IMR-90 (cell line): ENCODE measurements around the gene RPL26. TPM values are rescaled to one million over a fixed set of nuclear protein-coding genes. Genes with fewer than 3 reads are reported as not detected.

Experiments
- ATAC-seq: fragments of 200-7000 bp; cut with Tn5 transposase; 2 replicates; pipeline ENCODE4 v1.9.1; 2020; ENCODE audit warnings: low read depth, mild to moderate bottlenecking, moderate library complexity
- BruUV-seq: library from RNA; stranded (reverse); fragments of 400-500 nt; replicated peaks from 2 replicates; lab custom pipeline; 2021; lab: Mats Ljungman, UMichigan
- CTCF ChIA-PET: fragments of 300-600 bp; formaldehyde crosslinking; extraction: SDS; loops from one replicate; lab custom pipeline; 2021; ENCODE audit warnings: antibody characterized with exemption; lab: Yijun Ruan, JAX
- POLR2A ChIA-PET: fragments of 300-600 bp; sonication (Branson Sonifier 250); formaldehyde crosslinking; loops from one replicate; lab custom pipeline; 2022; ENCODE audit warnings: antibody characterized with exemption; ENCODE audit not compliant: unreplicated experiment; lab: Charles Lee
- DNase-seq: peaks from one replicate; pipeline ENCODE4 v3.0.0; 2013
- H2AFZ ChIP-seq: replicated peaks from 2 replicates; pipeline ENCODE3; 2013; ENCODE audit warnings: low read length, mild to moderate bottlenecking; ENCODE audit not compliant: poor library complexity
- H2AK5ac ChIP-seq: 2 replicates; pipeline ENCODE4 v1.6.1; 2013; ENCODE audit warnings: low read depth, low read length, inconsistent platforms
- H2AK9ac ChIP-seq: replicated peaks from 2 replicates; pipeline ENCODE3; 2013; ENCODE audit warnings: mild to moderate bottlenecking, low read depth, low read length, moderate library complexity; ENCODE audit not compliant: poor library complexity
- H2BK120ac ChIP-seq: 2 replicates; pipeline ENCODE4 v1.6.1; 2013; ENCODE audit warnings: low read depth, low read length, inconsistent platforms
- H2BK15ac ChIP-seq: 3 replicates; pipeline ENCODE4 v1.6.1; 2013; ENCODE audit warnings: low read depth, low read length, inconsistent platforms
- H2BK20ac ChIP-seq: 2 replicates; pipeline ENCODE4 v1.6.1; 2013; ENCODE audit warnings: low read depth, mild to moderate bottlenecking, inconsistent platforms, low read length, moderate library complexity
- H2BK5ac ChIP-seq: 2 replicates; pipeline ENCODE4 v1.6.1; 2013; ENCODE audit warnings: mild to moderate bottlenecking, low read depth, low read length, inconsistent platforms; ENCODE audit not compliant: poor library complexity, severe bottlenecking
- H3K14ac ChIP-seq: replicated peaks from 2 replicates; pipeline ENCODE4 v1.6.1; 2013; ENCODE audit warnings: low read depth, low read length, inconsistent platforms
- H3K18ac ChIP-seq: 2 replicates; pipeline ENCODE4 v1.6.1; 2013; ENCODE audit warnings: low read depth, low read length, control low read depth
- H3K23ac ChIP-seq: 2 replicates; pipeline ENCODE4 v1.6.1; 2013; ENCODE audit warnings: low read depth, low read length, inconsistent platforms
- H3K27ac ChIP-seq: 2 replicates; pipeline ENCODE4 v1.5.1; 2013; ENCODE audit warnings: mild to moderate bottlenecking, control low read depth, low read length; ENCODE audit not compliant: insufficient read depth
- H3K27me3 ChIP-seq: 2 replicates; pipeline ENCODE4 v1.6.1; 2013; ENCODE audit warnings: low read length; ENCODE audit not compliant: control insufficient read depth, insufficient read depth
- H3K36me3 ChIP-seq: 2 replicates; pipeline ENCODE4 v1.6.1; 2013; ENCODE audit warnings: low read length, mixed read lengths; ENCODE audit not compliant: control insufficient read depth, insufficient read depth
- H3K4ac ChIP-seq: 2 replicates; pipeline ENCODE4 v1.6.1; 2013; ENCODE audit warnings: low read depth, low read length, inconsistent platforms
- H3K4me1 ChIP-seq: 2 replicates; pipeline ENCODE4 v1.6.1; 2013; ENCODE audit warnings: low read length, mixed read lengths; ENCODE audit not compliant: control insufficient read depth, insufficient read depth
- H3K4me2 ChIP-seq: 2 replicates; pipeline ENCODE4 v1.6.1; 2013; ENCODE audit warnings: low read depth, mild to moderate bottlenecking, control low read depth, low read length, moderate library complexity
- H3K4me3 ChIP-seq: 2 replicates; pipeline ENCODE4 v1.5.1; 2013; ENCODE audit warnings: low read depth, mild to moderate bottlenecking, control low read depth, low read length, moderate library complexity; ENCODE audit not compliant: insufficient read depth
- H3K56ac ChIP-seq: 2 replicates; pipeline ENCODE4 v1.6.1; 2013; ENCODE audit warnings: low read length, inconsistent platforms; ENCODE audit not compliant: insufficient read depth; ENCODE audit errors: extremely low read depth
- H3K79me1 ChIP-seq, 2 experiments: 2 replicates each; pipeline ENCODE4 v1.6.1; 2013; ENCODE audit warnings: low read length in 2 of 2, inconsistent platforms in 1 of 2, low read depth in 1 of 2
- H3K9ac ChIP-seq: 2 replicates; pipeline ENCODE4 v1.6.1; 2013; ENCODE audit warnings: low read depth, low read length, control low read depth
- H3K9me1 ChIP-seq: 2 replicates; pipeline ENCODE4 v1.6.1; 2013; ENCODE audit warnings: low read length, inconsistent platforms; ENCODE audit not compliant: insufficient read depth
- H3K9me3 ChIP-seq: 2 replicates; pipeline ENCODE4 v1.6.1; 2013; ENCODE audit warnings: low read length; ENCODE audit not compliant: control insufficient read depth, insufficient read depth
- H4K20me1 ChIP-seq: 2 replicates; pipeline ENCODE4 v1.6.1; 2013; ENCODE audit warnings: low read length, inconsistent platforms; ENCODE audit not compliant: insufficient read depth
- H4K5ac ChIP-seq: 2 replicates; pipeline ENCODE4 v1.6.1; 2013; ENCODE audit warnings: mild to moderate bottlenecking, low read depth, low read length, control low read depth
- H4K8ac ChIP-seq, 2 experiments: 2 replicates each; pipeline ENCODE4 v1.6.1; 2013; ENCODE audit warnings: low read depth in 2 of 2, low read length in 2 of 2, control low read depth in 1 of 2, inconsistent platforms in 1 of 2
- H4K91ac ChIP-seq: 2 replicates; pipeline ENCODE4 v1.6.1; 2013; ENCODE audit warnings: low read depth, low read length, inconsistent platforms; ENCODE audit not compliant: insufficient read depth
- CHD1 ChIP-seq: IDR thresholded peaks from 2 replicates; pipeline ENCODE4 v1.6.1; 2012; ENCODE audit warnings: low read depth, low read length, improper control_type of control experiment
- WGBS, 2 experiments: methylation state at CpG; one replicate each; pipeline versions ENCODE4 v1.1.5 to v1.1.7; 2013; ENCODE audit warnings: missing lambda C conversion rate in 2 of 2; ENCODE audit not compliant: insufficient read length in 1 of 2; ENCODE audit errors: extremely low coverage in 2 of 2; 5-methylcytosine and 5-hydroxymethylcytosine counted together
- dilution Hi-C: fragments of 300-500 bp; cut with HindIII; formaldehyde crosslinking; loops from one replicate; pipeline ENCODE4 v1.14.3; 2018; ENCODE audit warnings: low sequenced_read_pairs; ENCODE audit not compliant: unreplicated experiment
- in situ Hi-C: fragments of 300-500 bp; cut with MboI; formaldehyde crosslinking; loops from 3 replicates; pipeline ENCODE4 v1.14.3; 2019; ENCODE audit warnings: low sequenced_read_pairs, inconsistent platforms, mixed read lengths
- intact Hi-C: fragments of 100-400 bp; cut with micrococcal nuclease; formaldehyde crosslinking; loops from 2 replicates; pipeline ENCODE4 v1.10.0; 2022
- polyA plus RNA-seq, 3 experiments: library from polyadenylated mRNA; depleted of rRNA; stranded (reverse); fragments of >200 nt; gene quantifications; 2 replicates each; pipeline ENCODE4 v1.2.3, GENCODE V29; 2012; ENCODE audit warnings: low replicate concordance in 1 of 3
- total RNA-seq: library from RNA; depleted of rRNA; stranded (reverse); fragments of >200 nt; gene quantifications from 2 replicates; pipeline ENCODE4 v1.2.3, GENCODE V29; 2012

The RPL26 gene
- total and polyA plus RNA-seq, 2 of the 4 experiments (the other 2 are of a cell fraction): 4,763 to 5,013 TPM

DNA sequence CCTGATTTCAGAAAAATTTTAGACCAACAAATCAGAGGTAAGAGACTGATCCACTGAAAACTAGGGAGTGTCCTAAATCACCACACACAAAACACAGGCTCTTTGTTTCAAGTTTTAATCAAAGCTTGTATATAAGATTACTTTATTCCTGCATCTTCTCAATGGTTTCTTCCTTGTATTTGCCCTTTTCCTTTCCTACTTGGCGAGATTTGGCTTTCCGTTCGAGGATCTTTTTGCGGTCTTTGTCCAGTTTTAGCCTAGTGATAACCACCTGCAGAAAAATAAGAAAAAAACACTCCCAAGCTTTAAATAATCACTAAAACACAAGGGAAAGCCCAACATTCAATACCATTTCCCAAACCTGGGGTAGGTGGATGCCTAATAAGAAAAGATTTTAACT, 5.6 kb downstream of the RPL26 start:
- no peak overlapping the region for H4K91ac ChIP-seq
- no peak overlapping the region for H2AK9ac ChIP-seq
- ATAC-seq (no peak), DNase-seq (no peak)
- H2BK15ac ChIP-seq: no peak overlapping the region
- no peak overlapping the region for H4K5ac ChIP-seq
- peaks cover 3% of the 10 kb centered on the region; the same call in 1 of the 2 replicates for H3K9me1 ChIP-seq
- no peak overlapping the region for H3K56ac ChIP-seq
- POLR2A ChIA-PET: no interaction called here
- no peak overlapping the region for H2BK5ac ChIP-seq
- H3K27me3 ChIP-seq: no peaks in the 10 kb centered on the region
- H2BK20ac ChIP-seq: no peak overlapping the region
- in situ Hi-C loops (no loop called here), intact Hi-C loops (loop anchor here (2.0 kb wide), 1 partner anchor 129 kb away; the partner anchor contains the start of genes CTC1 and PFAS), dilution Hi-C loops (no loop called here)
- no peak overlapping the region for H3K4me2 ChIP-seq
- H2BK120ac ChIP-seq: no peak overlapping the region
- H3K9me3 ChIP-seq: no peaks in the 10 kb centered on the region
- H3K27ac ChIP-seq: no peak overlapping the region
- no peak overlapping the region for H3K18ac ChIP-seq
- no peak overlapping the region for H4K8ac ChIP-seq
- H4K20me1 ChIP-seq: peaks cover 33% of the 10 kb centered on the region
- H2AK5ac ChIP-seq: no peak overlapping the region
- no peak overlapping the region for H3K23ac ChIP-seq
- WGBS, 2 experiments: no CpG with 5 or more reads among the region's 4 CpGs
- CTCF ChIA-PET: no interaction called here
- H3K36me3 ChIP-seq: peaks cover 27% of the 10 kb centered on the region
- no peak overlapping the region for H3K14ac ChIP-seq
- no TSS peak for BruUV-seq
- no peak overlapping the region for H2AFZ ChIP-seq
- no peak overlapping the region for H3K9ac ChIP-seq
- peaks cover 8% of the 10 kb centered on the region for H3K4me1 ChIP-seq
- no peak overlapping the region for H3K4me3 ChIP-seq
- peaks cover 10 to 34% of the 10 kb centered on the region in 2 experiments for H3K79me1 ChIP-seq
- no peak for TF ChIP-seq CHD1
- H3K4ac ChIP-seq: no peak overlapping the region
